ENCODE results near the gene SIRT7.
"Not testable (repeated sequence)": the region's sequence is repeated elsewhere in the genome, so short reads cannot be mapped to it uniquely, and the experiment has no call there.

SIRT7 gene

GRCh38 chr17:81955058-81955681 lies 37.2 kb upstream of the SIRT7 start:
- DNase-seq (ENCODE audit: low read depth in 1 of 2, low spot score in 1 of 2), result no peak

- no peak for DNase-seq (ENCODE audit: low read depth in 1 of 2, low spot score in 1 of 2)
Measured at GRCh38 chr17:81954131-81955057, 36.4 kb upstream of the SIRT7 start.

- DNase-seq (ENCODE audit: low read depth in 1 of 2, low spot score in 1 of 2), result not testable (repeated sequence)
Measured at GRCh38 chr17:81953443-81953842, 35.5 kb upstream of the SIRT7 start.

- DNase-seq (ENCODE audit: low read depth in 1 of 2, low spot score in 1 of 2), result no peak
Measured at GRCh38 chr17:81952792-81953228, 34.8 kb upstream of the SIRT7 start.

- DNase-seq (ENCODE audit: low read depth in 1 of 2, low spot score in 1 of 2), result no peak
Measured at GRCh38 chr17:81951785-81952684, 34.1 kb upstream of the SIRT7 start.

- no peak for DNase-seq (ENCODE audit: low read depth in 1 of 2, low spot score in 1 of 2)
Measured at GRCh38 chr17:81950501-81950900, 32.5 kb upstream of the SIRT7 start.

GRCh38 chr17:81948635-81949378 lies 30.8 kb upstream of the SIRT7 start:
- no peak for DNase-seq (ENCODE audit: low read depth in 1 of 2, low spot score in 1 of 2)

GRCh38 chr17:81947189-81947588 lies 29.2 kb upstream of the SIRT7 start, which contains the start of gene MYADML2:
MYADML2 (minus strand) TSS chr17:81947233; CDS start chr17:81941741, 5,492 bp downstream.
- no peak for DNase-seq (ENCODE audit: low read depth in 1 of 2, low spot score in 1 of 2)

GRCh38 chr17:81944858-81945257 lies 26.9 kb upstream of the SIRT7 start:
- DNase-seq (ENCODE audit: low read depth in 1 of 2, low spot score in 1 of 2), result no peak

- DNase-seq (ENCODE audit: low read depth in 1 of 2, low spot score in 1 of 2), result no peak
Measured at GRCh38 chr17:81942167-81942553, 24.2 kb upstream of the SIRT7 start.

GRCh38 chr17:81941484-81942166 lies 23.6 kb upstream of the SIRT7 start:
- DNase-seq (ENCODE audit: low read depth in 1 of 2, low spot score in 1 of 2), result no peak

- DNase-seq (ENCODE audit: low read depth in 1 of 2, low spot score in 1 of 2), result no peak
Measured at GRCh38 chr17:81940538-81941483, 22.8 kb upstream of the SIRT7 start.

GRCh38 chr17:81939881-81940385 lies 22.0 kb upstream of the SIRT7 start:
- no peak for DNase-seq (ENCODE audit: low read depth in 1 of 2, low spot score in 1 of 2)

GRCh38 chr17:81939218-81939617 lies 21.2 kb upstream of the SIRT7 start:
- DNase-seq (ENCODE audit: low read depth in 1 of 2, low spot score in 1 of 2), result no peak

- no peak for DNase-seq (ENCODE audit: low read depth in 1 of 2, low spot score in 1 of 2)
Measured at GRCh38 chr17:81935709-81936084, 17.7 kb upstream of the SIRT7 start.

- DNase-seq (ENCODE audit: low read depth in 1 of 2, low spot score in 1 of 2), result no peak
Measured at GRCh38 chr17:81934850-81935708, 17.1 kb upstream of the SIRT7 start.

- no peak for DNase-seq (ENCODE audit: low read depth in 1 of 2, low spot score in 1 of 2)
Measured at GRCh38 chr17:81934098-81934757, 16.3 kb upstream of the SIRT7 start.

All from activated CD4-positive, alpha-beta T cell treated with anti-CD3 and anti-CD28 coated beads, Interleukin-2, amount 50 U/mL, for 24 hours (primary cell).